Myocyte (in vitro differentiated cells): ENCODE results near the gene HES6. TPM values are rescaled to one million over a fixed set of nuclear protein-coding genes. Genes with fewer than 3 reads are reported as not detected.

ENCODE experiments used
- DNase-seq: peaks from one replicate; pipeline ENCODE4 v3.0.0-alpha.2; 2012; ENCODE audit warnings: low read depth
- total RNA-seq: library from RNA; depleted of rRNA; stranded (reverse); fragments of >200 nt; gene quantifications from 2 replicates; pipeline ENCODE4 v1.2.3, GENCODE V29; 2014

Gene HES6
- total RNA-seq, 1 donor from 2014 or later, result 289 TPM

GRCh38 chr2:238202326-238203093 lies 37.3 kb downstream of the HES6 start:
- peak; percentile 59 for DNase-seq

DNA sequence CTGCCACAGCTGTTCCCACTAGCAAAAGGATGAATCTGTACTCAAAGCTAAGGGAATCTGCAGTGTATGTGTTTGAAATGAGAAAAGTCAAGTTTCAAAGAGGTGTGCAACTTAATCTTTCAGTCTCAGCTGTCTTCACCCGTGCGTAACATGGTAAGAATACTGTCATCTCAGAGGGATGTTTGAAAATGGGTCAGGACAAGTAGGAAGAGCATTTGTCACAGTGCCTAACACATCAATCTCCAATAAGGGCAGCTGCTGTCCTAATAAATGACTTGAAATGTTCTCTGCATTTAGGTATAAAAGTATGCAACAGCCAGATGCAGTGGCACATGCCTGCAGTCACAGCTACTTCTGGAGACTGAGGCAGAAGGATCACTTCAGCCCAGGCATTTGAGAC lies 49.4 kb downstream of the HES6 start:
- no peak for DNase-seq

Other genes starting within 250 kb of the HES6 start
- 20.6 and 34.4 TPM in 2 replicates for gene SCLY, start 179.0 kb downstream of the HES6 start, total RNA-seq
- gene ESPNL, start 139.7 kb downstream of the HES6 start, total RNA-seq, result 7.4 and 8.5 TPM in 2 replicates
- gene KLHL30, start 101.4 kb downstream of the HES6 start, total RNA-seq, result 59.5 and 61.3 TPM in 2 replicates
- gene ERFE, start 81.1 kb downstream of the HES6 start, total RNA-seq, result 8.5 and 10.1 TPM in 2 replicates
- gene ILKAP, start 36.3 kb downstream of the HES6 start, total RNA-seq, result 13.6 and 15.6 TPM in 2 replicates
- gene PER2, start 48.6 kb upstream of the HES6 start, total RNA-seq, result 3.1 and 6.6 TPM in 2 replicates
- 8.2 and 8.8 TPM in 2 replicates for gene TRAF3IP1, start 80.5 kb upstream of the HES6 start, total RNA-seq
- gene ASB1, start 186.9 kb upstream of the HES6 start, total RNA-seq, result 55.5 and 70.7 TPM in 2 replicates